Measurements from ENCODE around the gene LAMA5.
A peak's percentile ranks its signal among the peaks of the same experiment; 100 is the strongest.
"Not testable (repeated sequence)": the region's sequence is repeated elsewhere in the genome, so short reads cannot be mapped to it uniquely, and the experiment has no call there.

Gene LAMA5

DNA sequence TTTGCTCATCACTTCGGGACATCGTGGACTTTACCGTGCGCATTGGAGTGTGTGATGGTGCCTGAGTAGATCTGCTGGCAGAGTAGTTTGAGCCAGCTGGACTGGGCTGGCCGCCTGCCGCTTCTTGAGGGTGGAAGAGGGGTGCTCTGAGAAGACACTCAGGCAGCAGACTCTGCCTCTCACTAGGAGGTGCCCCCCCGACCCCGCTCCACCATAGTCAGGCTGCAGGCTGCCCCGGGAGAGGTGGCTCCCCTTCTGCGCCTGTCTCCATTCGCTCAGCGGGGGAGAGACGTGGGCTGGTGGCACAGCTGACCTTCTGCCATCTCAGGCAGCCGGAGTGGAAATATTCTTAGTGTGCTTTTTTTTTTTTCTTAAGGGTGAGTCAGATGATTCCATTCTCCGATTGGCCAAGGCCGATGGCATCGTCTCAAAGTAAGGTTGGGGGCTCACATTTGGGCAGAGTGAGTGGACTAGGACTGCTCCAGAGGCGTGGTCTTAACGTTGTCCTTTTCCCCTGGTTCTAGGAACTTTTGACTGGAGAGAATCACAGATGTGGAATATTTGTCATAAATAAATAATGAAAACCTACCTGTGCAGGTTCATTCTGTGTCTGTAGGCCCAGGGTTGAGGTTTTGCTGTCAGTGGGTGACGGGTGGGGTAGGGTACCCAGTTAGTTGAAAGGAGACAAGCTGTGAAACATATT lies 21.0 kb upstream of the LAMA5 start:
- no peak for DNase-seq

DNA sequence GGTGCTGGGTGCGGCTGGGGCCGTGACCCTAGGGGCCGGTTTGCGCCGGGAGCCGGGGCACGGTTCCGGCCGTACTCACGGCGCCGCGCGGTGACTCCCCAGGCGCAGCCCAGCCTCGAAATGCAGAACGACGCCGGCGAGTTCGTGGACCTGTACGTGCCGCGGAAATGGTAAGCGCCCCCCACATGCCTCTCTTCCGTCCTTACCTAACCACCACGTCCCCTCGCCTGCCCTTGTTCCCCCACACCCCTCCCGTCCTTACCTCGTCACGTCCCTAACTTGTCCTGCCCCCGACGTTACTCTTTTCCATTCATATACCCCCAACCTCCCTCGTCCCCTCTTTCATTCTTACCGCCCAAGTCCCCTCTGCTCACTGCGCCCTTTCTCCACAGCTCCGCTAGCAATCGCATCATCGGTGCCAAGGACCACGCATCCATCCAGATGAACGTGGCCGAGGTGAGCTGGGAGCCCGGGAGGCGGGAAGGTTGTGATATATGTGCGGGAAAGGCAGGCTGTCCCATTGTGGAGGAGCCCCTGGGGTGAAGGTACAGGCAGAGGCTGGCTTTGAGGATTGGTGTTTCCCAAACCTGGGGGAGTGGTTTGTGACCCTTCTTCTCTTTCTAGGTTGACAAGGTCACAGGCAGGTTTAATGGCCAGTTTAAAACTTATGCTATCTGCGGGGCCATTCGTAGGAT lies 20.3 kb upstream of the LAMA5 start:
- no peak for DNase-seq

DNA sequence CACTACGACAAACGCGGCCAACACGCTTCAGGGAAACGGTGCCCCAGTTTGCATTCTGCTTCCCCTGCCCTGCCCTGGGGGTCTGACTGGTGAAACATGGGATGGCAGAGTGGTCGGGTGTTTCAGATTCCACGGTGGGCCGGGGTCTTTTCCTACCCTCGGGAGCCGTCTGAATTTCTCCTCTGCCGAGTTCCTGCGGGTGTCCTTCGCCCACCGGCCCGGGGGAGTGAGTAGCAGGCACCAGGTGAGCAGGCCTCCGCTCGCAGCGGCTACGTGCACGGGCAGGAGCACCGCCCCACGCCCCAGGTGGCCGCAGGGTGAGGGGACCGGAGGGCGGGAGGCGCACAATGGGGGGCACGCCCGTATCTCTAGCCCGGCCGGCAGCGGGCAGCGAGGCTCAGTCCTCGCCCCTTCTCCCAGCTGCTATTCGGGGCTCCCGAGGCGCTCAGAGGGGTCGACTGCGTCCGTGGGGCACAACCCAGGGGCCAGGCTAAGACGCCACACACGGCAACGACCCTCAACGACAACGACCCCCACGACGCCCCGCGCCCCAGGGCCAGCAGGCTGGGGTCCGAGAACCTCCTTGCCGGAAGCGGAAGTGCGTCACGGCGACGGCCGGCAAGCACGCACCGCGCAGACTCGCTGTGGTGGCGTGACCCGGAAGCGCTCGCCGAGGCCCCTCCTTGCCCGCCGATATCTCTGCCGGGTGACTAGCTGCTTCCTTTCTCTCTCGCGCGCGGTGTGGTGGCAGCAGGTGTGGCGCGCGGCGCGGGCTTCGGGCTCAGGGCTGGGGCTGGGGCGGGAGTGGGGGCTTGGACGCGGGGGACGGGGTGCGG lies 19.5 kb upstream of the LAMA5 start, which contains the start of gene RPS21:
Gene RPS21 (plus strand): TSS at position 721 of the 836 bp plus-strand sequence. CDS start 236 bp downstream, outside the sequence.
- peak; percentile 91 for DNase-seq

DNA sequence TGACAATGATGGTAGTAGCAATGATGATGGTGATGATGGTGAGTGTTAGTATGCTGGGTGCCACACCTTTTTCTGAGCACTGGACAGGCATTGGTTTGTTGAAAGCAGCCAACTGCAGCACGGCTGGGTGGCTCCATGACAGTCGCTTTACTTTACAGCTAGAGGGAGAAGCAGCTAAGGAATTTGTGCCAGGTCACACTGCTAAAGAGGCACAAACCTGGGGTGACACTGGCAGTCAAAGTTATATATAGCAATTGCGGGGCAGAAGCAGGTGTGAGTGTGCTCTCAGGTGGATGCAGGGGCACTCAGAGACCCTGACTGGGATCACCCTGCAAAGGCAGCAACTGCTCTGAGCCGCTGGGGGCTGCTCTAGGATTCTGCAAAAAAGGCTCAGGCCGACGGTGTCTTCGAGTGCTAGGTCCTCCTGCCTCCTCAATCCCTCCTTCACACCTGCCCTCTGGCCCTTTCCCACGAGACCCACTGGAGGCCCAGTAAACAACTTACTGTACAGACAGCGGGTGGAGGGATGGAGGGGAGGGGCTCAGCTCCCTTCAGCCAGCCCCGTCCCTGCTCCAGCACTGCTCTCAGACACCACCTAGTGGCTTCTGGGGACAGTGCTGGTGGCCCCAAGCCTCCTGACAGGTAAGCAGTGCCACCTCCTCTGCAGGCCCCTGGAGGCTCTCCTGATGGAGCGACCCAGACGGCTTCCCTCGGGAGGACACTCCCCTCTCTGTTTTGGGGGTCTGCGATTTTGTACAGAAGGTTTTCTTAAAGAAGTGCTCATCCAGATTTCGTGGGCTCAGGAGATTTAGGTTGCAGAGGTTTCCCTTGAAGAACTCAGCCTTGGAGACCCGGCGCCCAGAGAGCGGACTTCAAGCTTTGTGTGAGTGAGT lies 15.4 kb upstream of the LAMA5 start:
- DNase-seq: peak; percentile 74

DNA sequence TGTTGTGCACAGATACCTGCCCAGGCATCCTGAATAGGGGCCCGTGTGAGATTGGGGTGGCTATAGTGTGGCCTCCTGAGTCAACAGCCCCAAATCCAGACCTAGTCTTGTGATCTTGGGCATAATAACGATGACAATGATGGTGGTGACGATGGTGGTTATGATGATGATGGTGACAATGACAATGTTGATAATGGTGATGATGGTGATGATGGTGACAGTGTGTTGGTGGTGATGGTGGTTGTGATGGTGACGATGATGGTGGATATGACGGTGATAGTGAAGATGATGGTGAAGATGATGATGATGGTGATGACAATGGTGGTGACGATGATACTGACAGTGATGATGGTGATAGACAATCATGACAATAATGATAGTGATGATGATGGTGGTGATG lies 14.7 kb upstream of the LAMA5 start:
- DNase-seq: no peak

DNA sequence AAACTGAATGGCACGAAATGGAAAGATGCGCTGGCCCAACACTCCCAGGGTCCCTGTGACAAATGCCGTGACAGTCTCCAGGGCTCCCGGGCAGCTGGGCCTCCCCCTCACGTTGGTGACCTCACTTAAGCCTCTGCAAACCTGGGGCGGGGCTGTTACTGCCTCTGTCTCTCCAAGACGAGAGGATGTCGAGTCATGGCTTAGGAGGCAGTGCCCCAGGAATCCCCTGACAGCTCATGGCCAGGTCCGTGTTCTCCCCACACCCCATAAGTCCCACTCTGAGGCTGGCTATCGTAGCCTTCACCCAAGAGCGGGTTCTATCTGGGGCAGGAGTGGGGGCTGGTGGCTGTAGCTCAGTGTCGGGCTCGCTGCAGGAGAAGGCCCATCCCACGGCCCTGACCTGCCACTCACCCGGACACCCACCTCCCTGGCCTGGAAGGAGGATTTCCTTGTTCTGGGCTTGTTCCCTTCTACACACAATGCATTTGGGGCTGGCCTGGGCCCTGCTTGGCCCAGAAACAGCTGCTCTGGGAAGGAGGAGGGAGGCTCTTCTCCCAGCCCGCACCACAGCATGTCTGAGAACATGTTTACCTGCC lies 14.2 kb upstream of the LAMA5 start:
- DNase-seq: no peak

DNA sequence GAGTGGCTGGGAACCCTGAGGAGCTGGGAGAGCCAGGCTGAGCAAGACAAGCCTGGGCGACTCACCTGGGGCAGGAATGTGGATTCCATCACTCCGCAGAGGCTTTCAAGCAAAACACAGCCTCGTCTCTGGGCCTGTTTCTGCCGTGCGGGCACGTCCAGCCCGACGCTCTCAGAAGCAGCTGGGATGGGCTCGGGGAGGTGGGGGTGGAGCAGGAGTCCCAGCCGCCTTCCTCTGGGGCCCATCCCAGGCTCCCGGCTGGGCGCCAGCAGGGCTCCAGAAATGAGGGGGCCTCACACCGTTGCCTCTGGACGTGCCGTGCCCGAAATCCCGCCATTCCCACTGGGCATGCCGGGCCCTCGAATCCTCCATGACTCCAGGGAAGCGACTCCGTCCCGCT lies 11.1 kb upstream of the LAMA5 start:
- DNase-seq: no peak

DNA sequence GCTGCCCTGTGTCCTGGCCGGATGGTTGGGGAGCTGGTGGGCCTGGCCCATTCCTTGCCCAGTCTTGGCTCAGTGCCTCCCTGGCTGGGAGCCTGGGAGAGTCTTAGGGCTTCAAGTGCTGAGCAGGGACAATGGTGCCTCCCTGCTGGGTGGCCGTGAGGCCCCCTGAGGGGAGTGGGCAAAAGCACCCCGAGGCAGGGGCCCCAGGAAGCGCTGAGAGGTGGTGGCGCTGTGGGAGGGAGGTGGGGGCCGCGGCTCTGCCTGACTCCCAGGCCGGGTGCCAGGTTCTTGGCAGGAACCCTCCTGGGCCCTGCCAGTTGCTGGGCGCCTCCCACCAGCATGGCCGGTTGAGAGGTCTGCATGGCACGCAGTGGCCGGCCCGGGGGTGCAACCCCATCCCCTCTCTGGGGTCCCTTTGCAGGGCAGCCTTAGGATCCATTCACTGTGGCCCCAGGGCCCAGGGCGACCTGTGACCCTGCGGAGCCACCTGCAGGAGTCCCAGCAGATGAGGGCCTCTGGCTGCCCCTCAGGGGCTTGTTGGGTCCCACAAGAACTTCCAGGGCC lies 10.6 kb upstream of the LAMA5 start:
- no peak for DNase-seq

DNA sequence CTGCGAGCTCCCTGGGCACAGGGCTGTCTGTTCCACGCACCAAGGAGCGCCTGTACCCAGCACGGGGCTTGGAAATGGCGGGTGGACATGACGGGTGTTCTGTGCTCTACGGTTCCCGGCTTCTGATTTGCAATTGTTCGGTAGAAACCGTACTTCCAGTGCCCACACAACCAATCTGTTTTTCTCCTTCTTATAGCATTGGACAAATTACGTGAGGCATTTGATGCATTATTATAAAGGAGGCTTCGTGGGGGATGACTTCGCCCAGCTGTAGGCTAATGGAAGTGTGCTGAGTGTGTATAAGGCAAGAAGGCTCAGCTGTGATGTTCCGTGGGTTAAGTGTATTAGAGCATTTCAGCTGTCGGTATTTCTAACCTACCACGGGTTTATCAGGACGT lies 10.0 kb upstream of the LAMA5 start:
- no peak for DNase-seq

DNA sequence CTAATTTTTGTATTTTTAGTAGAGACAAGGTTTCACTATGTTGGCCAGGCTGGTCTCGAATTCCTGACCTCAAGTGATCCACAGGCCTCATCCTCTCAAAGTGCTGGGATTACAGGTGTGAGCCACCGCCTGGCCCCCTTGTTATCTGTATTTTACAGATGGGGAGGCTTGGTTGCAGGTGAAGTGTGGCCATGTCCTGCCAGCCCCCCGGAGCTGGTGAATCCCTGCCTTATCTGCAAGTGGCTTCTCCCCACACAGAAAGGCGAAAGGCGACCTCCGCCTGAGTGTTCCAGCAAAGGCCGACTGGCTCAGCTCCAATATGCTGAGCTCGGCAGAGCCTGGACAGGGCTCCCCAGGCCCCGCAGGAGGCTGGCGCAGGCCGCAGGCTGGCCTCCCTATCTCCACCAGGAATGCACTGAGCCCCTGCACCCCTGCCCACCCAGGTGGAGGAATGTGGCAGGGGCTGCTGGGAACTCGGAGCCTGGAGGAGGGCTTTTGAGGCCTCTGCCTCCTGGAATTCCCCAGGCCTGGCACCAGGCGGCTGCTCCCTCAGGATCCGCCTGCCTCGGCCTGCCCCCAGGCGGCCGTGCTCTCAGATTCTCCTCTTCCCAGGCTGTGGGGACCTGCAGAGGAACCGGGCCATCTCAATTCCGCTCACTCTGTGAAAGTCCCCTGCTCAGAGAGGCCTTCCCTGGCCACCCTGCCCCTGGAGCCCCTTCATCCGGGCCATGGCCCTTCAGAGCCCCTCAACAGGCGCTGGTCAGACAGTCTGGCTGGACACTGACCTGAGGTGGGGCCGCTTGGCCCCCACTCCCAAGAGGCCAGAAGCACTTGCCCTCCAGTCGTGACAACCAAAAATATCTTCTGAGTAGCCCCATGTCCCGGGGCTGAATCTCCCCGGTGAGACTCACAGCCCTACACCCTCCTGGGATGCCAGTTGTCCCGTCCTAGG lies 9.3 kb upstream of the LAMA5 start:
- no peak for DNase-seq

DNA sequence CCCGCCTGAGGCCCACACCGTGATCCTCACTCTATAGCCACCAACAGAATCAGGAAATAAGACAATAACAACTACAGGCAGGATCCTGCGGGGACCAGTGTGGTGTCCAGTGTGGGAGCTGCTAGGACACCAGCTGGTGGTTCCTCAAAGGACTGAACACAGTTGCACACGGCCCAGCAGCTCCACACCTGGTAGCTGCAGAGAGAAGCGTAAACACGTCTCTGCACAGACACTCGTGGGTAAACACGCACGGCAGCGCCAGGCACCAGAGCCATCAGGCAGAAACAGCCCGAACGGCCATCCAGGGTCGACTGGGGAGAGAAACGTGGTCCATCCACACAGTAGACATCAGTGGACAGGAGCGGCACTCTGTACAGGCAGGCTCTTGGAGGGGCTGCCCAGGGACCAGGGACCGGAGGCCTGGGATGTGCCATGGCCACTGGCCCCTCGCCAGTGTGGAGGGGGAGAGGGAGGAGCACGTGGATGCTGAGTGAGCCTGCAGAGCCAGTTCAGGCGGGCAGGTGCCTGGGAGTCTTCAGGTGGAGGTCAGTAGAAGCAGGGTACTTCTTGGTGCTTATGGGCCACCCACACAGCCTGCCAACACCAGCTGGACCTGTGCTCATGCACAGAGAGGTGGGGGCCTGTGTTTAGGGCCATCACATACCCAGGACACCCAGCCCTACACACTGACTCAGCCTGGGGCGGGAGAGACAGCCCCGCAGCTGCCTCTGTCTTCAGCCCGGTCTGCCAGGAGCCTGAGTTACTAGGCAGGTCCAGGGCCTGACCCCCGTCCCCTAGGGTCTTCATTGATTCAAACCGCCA lies 7.4 kb upstream of the LAMA5 start:
- no peak for DNase-seq

DNA sequence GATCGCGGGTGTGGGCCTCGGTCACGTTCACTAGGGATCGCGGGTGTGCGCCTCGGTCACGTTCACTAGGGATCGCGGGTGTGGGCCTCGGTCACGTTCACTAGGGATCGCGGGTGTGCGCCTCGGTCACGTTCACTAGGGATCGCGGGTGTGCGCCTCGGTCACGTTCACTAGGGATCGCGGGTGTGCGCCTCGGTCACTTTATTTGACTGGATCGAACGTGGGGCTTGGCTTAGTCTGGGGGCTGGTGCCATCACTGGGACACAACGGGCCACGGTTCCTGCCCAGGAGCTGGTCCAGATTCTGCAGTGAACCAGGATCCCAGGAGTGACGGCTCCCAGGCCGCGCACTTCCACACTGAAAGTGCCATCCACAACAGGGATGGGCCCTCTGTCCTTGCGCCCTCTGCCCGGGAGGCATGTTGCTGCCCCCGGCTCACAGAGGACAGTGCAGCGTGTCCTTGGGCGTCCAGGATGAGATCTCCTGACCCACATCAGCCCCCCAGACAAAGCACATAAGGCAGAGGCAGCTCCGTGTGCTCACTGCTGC lies 6.6 kb upstream of the LAMA5 start:
- DNase-seq: not testable (repeated sequence)

DNA sequence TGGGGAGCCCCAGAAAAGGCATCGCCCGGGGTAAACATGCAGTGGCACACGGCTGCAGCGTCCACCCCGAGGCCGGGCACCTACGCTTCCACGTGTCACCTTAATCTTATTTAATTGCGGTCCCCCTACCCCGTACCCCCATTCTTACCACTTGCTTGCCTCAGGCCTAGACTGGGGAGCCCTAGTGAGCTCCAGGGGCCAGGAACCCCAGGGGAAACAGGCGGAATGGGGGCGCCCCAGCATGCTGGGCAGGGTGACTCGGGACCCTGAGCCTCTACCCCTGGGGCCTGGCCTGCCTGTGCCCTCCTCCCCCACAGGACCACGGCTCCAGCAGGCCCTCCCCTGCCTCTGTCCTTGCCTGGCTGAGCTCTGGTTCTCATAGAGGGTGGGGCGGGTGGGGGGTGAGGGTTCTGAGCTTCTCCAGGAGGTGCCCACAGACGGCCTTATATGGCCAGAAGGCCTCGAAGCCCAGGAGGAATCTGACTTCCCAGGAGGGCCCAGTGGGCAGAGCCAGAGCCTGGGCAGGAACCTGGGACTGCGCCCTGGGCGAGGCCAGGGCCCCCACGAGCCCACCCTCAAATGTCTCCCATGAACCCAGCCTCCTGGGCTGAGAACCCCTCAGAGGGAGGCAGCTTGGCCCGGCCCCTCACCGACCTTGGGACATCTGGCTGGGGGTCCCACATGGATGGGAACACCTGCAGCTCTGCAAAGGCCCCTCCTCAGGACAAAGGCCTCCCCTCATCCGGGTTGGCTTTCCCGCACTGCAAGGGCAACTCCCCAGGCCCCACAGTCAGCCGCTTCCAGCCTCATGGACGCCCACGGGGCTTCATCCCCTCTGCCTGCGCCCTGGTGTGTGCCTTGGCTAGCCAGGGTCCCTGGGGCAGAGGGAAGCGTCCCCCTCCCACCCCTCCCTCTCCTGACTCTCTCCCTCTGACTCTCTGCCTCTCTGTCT lies 5.2 kb upstream of the LAMA5 start:
- DNase-seq: no peak

DNA sequence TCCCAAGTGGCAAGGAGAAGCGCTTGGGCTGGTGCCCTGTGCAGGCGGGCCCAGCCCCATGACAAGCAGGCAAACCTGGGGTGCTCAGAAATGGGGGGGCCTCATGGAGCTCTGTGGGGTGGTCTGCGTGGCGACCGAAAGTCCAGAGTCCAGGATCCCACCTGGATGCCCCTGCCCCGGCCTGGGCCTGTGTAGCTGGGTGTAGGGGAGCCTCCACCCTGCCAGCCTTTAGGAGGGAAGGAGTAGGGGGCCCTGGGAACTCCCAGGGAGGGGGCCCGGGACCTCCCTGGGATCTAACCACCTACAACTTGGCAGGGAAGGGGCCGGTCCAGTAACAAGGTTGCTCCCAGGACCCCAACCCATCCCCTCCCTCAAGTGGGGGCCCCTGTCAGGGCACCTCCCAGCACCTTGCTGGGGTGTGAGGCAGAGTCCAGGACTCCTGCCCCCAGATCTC lies 4.5 kb upstream of the LAMA5 start:
- DNase-seq: no peak

DNA sequence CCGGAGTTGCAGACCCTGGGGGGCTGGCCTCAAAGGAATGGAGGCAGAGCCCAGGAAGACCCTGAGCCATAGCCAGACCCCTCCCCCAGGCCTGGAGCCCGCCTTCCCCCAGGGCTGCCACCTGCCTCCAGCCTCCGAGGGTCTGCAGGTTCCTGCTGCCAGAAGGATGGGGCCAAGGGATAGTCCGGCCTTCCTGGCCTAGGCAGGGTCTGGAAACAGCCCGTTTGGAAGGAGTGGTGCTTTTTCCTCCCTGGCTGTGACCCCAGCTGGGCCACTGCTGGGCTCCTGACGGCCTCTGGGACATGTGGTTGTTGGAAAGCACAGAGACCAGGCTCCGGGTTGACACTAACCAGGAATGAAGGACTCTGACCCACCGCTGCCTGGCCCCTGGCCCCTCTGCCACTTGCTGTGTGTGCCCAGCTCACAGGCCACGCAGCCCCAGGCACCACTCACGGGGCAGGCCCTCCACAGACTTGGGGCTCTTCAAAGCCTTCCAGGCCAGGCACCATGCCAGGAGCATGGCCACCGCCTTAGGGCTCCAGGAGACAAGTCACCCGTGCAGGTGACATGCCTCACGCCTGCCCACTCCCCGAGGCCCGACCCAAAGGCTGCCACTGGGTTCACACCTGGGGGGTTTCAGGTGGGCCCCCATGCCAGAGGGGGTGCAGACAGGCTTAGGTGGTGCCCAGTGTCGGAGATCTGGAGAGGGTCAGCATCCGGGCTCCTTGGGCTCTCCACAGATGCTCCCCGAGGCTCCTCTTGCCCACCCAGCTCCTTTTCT lies 3.9 kb upstream of the LAMA5 start:
- DNase-seq: no peak

DNA sequence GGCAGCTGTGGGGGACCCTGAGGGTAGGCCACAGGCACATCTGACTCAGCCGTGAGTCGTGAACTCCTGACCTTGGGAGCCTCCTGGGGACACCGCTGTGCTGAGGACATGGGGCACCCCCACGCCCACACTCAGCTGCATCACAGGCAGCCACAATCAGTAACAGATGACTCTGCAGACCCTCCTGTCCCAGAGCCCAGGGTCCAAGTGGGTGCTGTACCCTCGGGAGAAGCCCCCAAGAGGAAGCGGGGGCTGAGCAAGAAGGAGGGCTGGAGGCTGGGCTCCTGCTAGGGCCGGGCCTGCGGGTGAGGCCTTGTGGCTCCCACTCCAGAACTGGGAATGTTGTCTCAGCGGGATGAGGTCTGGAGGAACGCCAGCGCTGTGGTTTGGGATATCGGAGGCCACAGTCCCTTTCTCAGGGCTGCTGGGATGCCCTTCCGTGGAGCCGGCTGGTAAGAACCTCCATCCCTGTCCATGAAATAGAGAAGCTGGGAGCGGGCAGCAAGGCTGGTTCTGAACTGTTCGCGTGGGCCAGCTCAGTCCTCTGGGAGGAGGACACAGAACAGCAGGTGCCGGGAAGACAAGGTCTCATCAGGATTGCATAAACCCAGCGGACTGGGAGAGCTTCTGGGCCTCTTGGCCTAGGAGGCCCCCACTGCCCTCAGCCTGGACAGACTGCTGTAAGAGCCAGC lies 3.1 kb upstream of the LAMA5 start:
- DNase-seq: no peak

DNA sequence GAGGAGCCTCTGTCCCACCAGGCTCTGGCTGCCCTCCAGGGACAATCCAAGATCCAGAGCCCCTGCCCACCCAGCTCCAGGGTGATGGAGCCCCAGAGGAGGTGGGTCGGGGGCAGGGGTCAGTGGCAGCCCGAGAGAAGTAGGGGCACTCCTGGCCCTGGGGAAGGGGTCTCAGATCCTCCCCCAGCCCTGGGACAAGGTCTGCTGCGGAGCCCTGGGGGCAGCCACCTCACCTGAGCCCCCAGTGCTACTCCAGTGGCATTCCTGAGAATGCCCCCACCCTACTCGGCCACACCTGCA lies 2.7 kb upstream of the LAMA5 start:
- DNase-seq: no peak
